ENCODE data around the gene SMCP.

DNA sequence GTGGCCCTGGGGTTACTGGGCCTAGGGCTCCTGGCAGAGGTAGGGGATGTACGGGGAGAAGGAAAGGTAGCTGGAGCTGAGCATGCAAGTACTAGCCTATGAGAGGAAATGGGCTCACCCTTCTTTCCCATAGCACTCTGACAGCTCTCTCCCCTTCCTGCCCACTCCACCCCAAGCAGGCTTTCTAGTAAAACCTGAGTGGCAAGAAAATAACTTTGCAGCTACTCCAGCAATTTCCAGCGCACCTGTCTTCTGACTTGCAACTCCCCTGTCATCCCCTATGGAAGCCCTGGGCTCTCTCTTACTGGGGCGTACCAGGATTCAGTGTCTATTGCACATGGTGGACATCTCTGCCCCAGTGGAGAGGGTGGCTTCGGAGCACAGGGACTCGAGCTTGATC, 23.5 kb downstream of the SMCP start:
- TF ChIP-seq, protein P1, sequence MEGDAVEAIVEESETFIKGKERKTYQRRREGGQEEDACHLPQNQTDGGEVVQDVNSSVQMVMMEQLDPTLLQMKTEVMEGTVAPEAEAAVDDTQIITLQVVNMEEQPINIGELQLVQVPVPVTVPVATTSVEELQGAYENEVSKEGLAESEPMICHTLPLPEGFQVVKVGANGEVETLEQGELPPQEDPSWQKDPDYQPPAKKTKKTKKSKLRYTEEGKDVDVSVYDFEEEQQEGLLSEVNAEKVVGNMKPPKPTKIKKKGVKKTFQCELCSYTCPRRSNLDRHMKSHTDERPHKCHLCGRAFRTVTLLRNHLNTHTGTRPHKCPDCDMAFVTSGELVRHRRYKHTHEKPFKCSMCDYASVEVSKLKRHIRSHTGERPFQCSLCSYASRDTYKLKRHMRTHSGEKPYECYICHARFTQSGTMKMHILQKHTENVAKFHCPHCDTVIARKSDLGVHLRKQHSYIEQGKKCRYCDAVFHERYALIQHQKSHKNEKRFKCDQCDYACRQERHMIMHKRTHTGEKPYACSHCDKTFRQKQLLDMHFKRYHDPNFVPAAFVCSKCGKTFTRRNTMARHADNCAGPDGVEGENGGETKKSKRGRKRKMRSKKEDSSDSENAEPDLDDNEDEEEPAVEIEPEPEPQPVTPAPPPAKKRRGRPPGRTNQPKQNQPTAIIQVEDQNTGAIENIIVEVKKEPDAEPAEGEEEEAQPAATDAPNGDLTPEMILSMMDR (IDR thresholded peaks at IDR 0.05; ENCODE audit: insufficient read depth, low read depth, low read length): no peak
- no peak for TF ChIP-seq EZH2 (IDR thresholded peaks at IDR 0.05; ENCODE audit: insufficient read depth, low read length)

Data from astrocyte (in vitro differentiated cells and primary cell).